Testis (tissue), 3 donors: Measurements from ENCODE around the gene AGAP1. TPM values are rescaled to one million over a fixed set of nuclear protein-coding genes. Genes with fewer than 3 reads are reported as not detected.

Experiments used
- DNase-seq: peaks from one replicate; pipeline ENCODE4 v3.0.0-alpha.2; 2019
- H3K27ac ChIP-seq, 2 donors: fragments of 200-600 bp; sonication (generic); one replicate each; pipeline ENCODE4 v1.5.1; 2019
- H3K27me3 ChIP-seq: fragments of 200-600 bp; sonication (generic); one replicate; pipeline ENCODE4 v1.5.1; 2019
- H3K36me3 ChIP-seq: fragments of 200-600 bp; sonication (generic); one replicate; pipeline ENCODE4 v1.5.1; 2017; ENCODE audit warnings: low read depth; ENCODE audit errors: missing control alignments
- H3K4me1 ChIP-seq: fragments of 200-600 bp; sonication (generic); one replicate; pipeline ENCODE4 v1.5.1; 2019
- H3K4me3 ChIP-seq, 2 donors: fragments of 200-600 bp; sonication (generic); one replicate each; pipeline ENCODE4 v1.5.1; 2017 to 2019
- H3K9me3 ChIP-seq: fragments of 200-600 bp; sonication (generic); one replicate; pipeline ENCODE4 v1.5.1; 2017
- CTCF ChIP-seq, 3 experiments: fragments of 450-650 bp in 2 of 3; fragments of 200-600 bp in 1 of 3; sonication (generic) in 1 of 3; IDR thresholded peaks; one replicate each; pipeline ENCODE4 v1.5.1; 2016 to 2019; ENCODE audit warnings: antibody characterized with exemption in 3 of 3, mild to moderate bottlenecking in 2 of 3, moderate library complexity in 1 of 3
- POLR2A ChIP-seq: fragments of 450-650 bp; IDR thresholded peaks from one replicate; pipeline ENCODE4 v1.6.1; 2017; ENCODE audit warnings: antibody characterized with exemption, mild to moderate bottlenecking, moderate library complexity
- WGBS, 2 donors: methylation state at CpG; one replicate each; pipeline ENCODE4 v1.1.5; 2018; 5-methylcytosine and 5-hydroxymethylcytosine counted together
- intact Hi-C: fragments of 100-400 bp; cut with DNase I; formaldehyde crosslinking; loops from one replicate; pipeline ENCODE4 v1.15.1; 2023; ENCODE audit warnings: low total_unique reads
- polyA plus RNA-seq: library from polyadenylated mRNA; stranded (reverse); fragments of 350-450 nt; fragmentation: Illumina TruSeq; extraction: RNeasy Lipid Tissue Mini Kit (QIAGEN cat#74804); gene quantifications from one replicate; pipeline ENCODE4 v1.2.3, GENCODE V29; 2014; ENCODE audit warnings: low read depth, low replicate concordance; ENCODE audit not compliant: insufficient read depth
- total RNA-seq, 2 donors: library from RNA; depleted of rRNA; stranded (reverse); fragments of >200 nt; gene quantifications; one replicate each; pipeline ENCODE4 v1.2.3, GENCODE V29; 2016

AGAP1 gene
- total and polyA plus RNA-seq, 3 donors from 2014 or later = 21.4 to 45.5 (median 40.7) TPM

DNA sequence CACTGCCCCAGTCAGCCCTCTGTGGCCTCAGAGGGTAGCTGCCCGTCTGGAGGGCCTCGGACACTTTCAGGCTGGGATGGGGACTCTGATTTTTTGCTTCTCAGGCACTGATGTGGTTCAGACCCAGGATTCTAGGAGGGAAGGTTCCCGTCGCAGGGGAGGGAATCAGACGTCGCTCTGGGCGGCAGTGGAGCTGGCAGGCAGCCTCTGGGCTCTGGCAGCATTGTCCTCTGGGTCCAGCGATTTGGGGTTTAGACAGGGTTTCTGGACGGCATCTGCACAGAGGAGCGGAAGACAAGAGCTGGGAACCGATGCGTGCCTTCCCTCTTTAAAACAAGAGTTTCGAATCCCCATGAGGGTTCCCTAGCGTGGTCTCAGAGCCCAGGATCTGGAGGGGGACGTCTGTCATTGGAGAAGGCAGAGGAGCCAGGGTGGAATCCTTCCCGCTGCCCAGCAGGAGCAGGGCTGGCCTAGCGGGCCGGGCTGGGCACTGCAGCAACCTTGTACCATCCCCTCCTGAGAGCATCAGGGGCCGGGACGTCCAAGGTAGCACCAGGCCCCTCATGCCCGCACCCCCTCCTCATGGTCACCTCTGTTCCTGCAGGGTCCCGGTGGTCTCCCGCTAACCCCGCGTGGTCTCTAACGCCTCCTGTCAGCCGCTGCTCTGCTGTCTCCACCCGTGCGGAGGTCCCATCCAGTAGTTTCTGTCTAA lies 246.0 kb downstream of the AGAP1 start:
- no peaks in the 10 kb centered on the region for H3K4me1 ChIP-seq
- intact Hi-C loops = loop anchor here (5.0 kb wide), 1 partner anchor 143 kb away; no protein-coding TSS in a partner anchor

DNA sequence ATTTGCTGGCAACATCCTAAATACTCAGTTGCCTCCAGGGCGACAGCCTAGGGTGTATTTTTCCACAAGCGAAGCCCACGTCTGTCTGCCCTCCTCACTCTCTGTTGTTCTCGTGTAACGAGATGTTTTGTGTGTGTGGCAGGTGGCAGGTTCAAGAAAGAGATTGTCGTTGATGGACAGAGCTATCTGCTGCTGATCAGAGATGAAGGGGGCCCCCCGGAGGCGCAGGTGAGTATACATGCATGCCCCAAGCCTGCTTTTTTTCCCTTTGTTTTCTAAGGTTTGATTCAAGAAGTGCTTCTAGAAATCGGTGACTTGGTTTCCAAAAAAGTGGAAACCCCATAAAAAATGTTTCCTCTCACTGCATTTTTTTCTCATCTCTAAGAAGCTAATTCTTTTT lies 247.0 kb downstream of the AGAP1 start:
- TF ChIP-seq CTCF (IDR thresholded peaks at IDR 0.05) (no peak), POLR2A (no peak)
- no peak overlapping the region for H3K27ac ChIP-seq
- H3K9me3 ChIP-seq = no peaks in the 10 kb centered on the region
- H3K27me3 ChIP-seq = no peaks in the 10 kb centered on the region
- no peaks in the 10 kb centered on the region for H3K36me3 ChIP-seq
- DNase-seq = no peak
- intact Hi-C loops = loop anchor here (5.0 kb wide), 1 partner anchor 144 kb away; no protein-coding TSS in a partner anchor
- H3K4me1 ChIP-seq = no peaks in the 10 kb centered on the region
- no peak overlapping the region for H3K4me3 ChIP-seq
- WGBS, 2 donors = 82 to 83% methylated on average over 9 of the region's 9 CpGs

More for the DNA sequence above, 246.0 kb downstream of the AGAP1 start:
- TF ChIP-seq CTCF (IDR thresholded peaks at IDR 0.05) (no peak), POLR2A (no peak)
- Histone ChIP-seq H3K9me3 (no peaks in the 10 kb centered on the region), H3K27me3 (no peaks in the 10 kb centered on the region), H3K27ac (no peak overlapping the region), H3K4me3 (no peak overlapping the region), H3K36me3 (no peaks in the 10 kb centered on the region)
- no peak for DNase-seq
- 94 to 95% methylated on average over 25 to 29 of the region's 29 CpGs for WGBS, 2 donors

- intact Hi-C loops = loop anchor here (5.0 kb wide), 1 partner anchor 147 kb away; no protein-coding TSS in a partner anchor
- WGBS, 2 donors = 93 to 96% methylated on average over 12 of the region's 12 CpGs
- DNase-seq = no peak
- no peak for TF ChIP-seq CTCF (IDR thresholded peaks at IDR 0.05)
- no peak for TF ChIP-seq POLR2A
- Histone ChIP-seq H3K27me3 (no peaks in the 10 kb centered on the region), H3K36me3 (no peaks in the 10 kb centered on the region), H3K9me3 (no peaks in the 10 kb centered on the region), H3K4me3 (no peak overlapping the region), H3K27ac (no peak overlapping the region), H3K4me1 (no peaks in the 10 kb centered on the region)
These were observed 250.3 kb downstream of the AGAP1 start for GRCh38 chr2:235744161-235744560.

GRCh38 chr2:235745597-235745996 lies 251.8 kb downstream of the AGAP1 start:
- H3K27ac ChIP-seq = no peak overlapping the region
- WGBS, 2 donors = 89 to 90% methylated on average over 6 of the region's 6 CpGs
- H3K27me3 ChIP-seq = no peaks in the 10 kb centered on the region
- H3K36me3 ChIP-seq = no peaks in the 10 kb centered on the region
- TF ChIP-seq POLR2A (no peak), CTCF (IDR thresholded peaks at IDR 0.05) (no peak)
- no peaks in the 10 kb centered on the region for H3K4me1 ChIP-seq
- no peak overlapping the region for H3K4me3 ChIP-seq
- intact Hi-C loops = no loop called here
- DNase-seq = no peak
- H3K9me3 ChIP-seq = no peaks in the 10 kb centered on the region
